Peyer's patch (tissue), 4 donors: ENCODE data around the gene ARHGEF40. TPM values are rescaled to one million over a fixed set of nuclear protein-coding genes. Genes with fewer than 3 reads are reported as not detected.

Source experiments
- DNase-seq, 3 donors: peaks; one replicate each; pipeline ENCODE4 v3.0.0-alpha.2; 2017 to 2019
- H3K27ac ChIP-seq, 4 donors: fragments of 200-600 bp; sonication (generic); one replicate each; pipeline ENCODE4 v1.5.1; 2016 to 2019
- H3K27me3 ChIP-seq, 2 donors: fragments of 200-600 bp; sonication (generic); one replicate each; pipeline ENCODE4 v1.5.1; 2019
- H3K36me3 ChIP-seq, 3 donors: fragments of 200-600 bp; sonication (generic); one replicate each; pipeline ENCODE4 v1.5.1; 2016 to 2019
- H3K4me1 ChIP-seq, 4 donors: fragments of 200-600 bp; sonication (generic); one replicate each; pipeline ENCODE4 v1.5.1; 2016 to 2019
- H3K4me3 ChIP-seq, 4 donors: fragments of 200-600 bp; sonication (generic); 1 replicate in 3 of 4; 2 replicates in 1 of 4; pipeline ENCODE4 v1.5.1; 2016 to 2019; ENCODE audit warnings: mild to moderate bottlenecking in 1 of 4
- H3K9me3 ChIP-seq, 4 donors: fragments of 200-600 bp; sonication (generic); one replicate each; pipeline ENCODE4 v1.5.1; 2016 to 2019; ENCODE audit warnings: mild to moderate bottlenecking in 1 of 4
- POLR2A ChIP-seq, 2 donors: fragments of 450-650 bp; IDR thresholded peaks; one replicate each; pipeline ENCODE4 v1.5.1; 2017; ENCODE audit warnings: antibody characterized with exemption in 2 of 2, mild to moderate bottlenecking in 2 of 2, moderate library complexity in 2 of 2
- total RNA-seq, 4 donors: library from RNA; depleted of rRNA; stranded (reverse); fragments of >200 nt; gene quantifications; one replicate each; pipeline ENCODE4 v1.1.0, GENCODE V29; 2016
- TF ChIP-seq, protein P1 (sequence below), 6 experiments: fragments of 450-650 bp in 4 of 6; fragments of 200-600 bp in 2 of 6; sonication (generic) in 1 of 6; IDR thresholded peaks; one replicate each; pipeline ENCODE4 v1.5.1; 2017 to 2019; ENCODE audit warnings: antibody characterized with exemption in 6 of 6, mild to moderate bottlenecking in 3 of 6, moderate library complexity in 1 of 6

Gene ARHGEF40
- total RNA-seq, 4 donors from 2014 or later = 19.8 to 57.8 (median 34.6) TPM

DNA sequence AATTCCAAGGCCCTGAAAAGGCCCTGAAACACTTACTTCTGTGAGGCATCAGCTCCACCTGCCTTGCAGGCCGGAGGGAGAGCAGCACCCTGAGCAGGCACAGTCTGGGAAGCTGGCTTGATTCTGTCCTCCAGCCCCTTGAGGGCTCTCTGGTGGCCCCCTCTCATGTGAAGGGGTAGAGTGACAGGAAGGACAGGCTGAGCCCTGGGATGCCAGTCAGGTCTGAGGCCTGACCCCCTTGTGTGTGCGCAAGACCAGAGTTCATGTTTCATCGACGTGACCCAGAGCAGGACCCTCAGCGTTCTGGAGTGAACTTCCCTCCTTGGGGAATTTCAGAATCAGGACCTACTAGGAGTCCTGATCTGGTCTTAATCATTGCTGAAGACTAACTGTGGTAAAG is 11.2 kb upstream of the ARHGEF40 start:
- no peak for DNase-seq
- Histone ChIP-seq H3K27me3 (no peaks in the 10 kb centered on the region), H3K36me3 (no peaks in the 10 kb centered on the region), H3K4me1 (peaks cover 0 to 4% (median 0%) of the 10 kb centered on the region in 4 donors), H3K27ac (no peak overlapping the region), H3K4me3 (no peak overlapping the region), H3K9me3 (no peaks in the 10 kb centered on the region)
- TF ChIP-seq, protein P1, sequence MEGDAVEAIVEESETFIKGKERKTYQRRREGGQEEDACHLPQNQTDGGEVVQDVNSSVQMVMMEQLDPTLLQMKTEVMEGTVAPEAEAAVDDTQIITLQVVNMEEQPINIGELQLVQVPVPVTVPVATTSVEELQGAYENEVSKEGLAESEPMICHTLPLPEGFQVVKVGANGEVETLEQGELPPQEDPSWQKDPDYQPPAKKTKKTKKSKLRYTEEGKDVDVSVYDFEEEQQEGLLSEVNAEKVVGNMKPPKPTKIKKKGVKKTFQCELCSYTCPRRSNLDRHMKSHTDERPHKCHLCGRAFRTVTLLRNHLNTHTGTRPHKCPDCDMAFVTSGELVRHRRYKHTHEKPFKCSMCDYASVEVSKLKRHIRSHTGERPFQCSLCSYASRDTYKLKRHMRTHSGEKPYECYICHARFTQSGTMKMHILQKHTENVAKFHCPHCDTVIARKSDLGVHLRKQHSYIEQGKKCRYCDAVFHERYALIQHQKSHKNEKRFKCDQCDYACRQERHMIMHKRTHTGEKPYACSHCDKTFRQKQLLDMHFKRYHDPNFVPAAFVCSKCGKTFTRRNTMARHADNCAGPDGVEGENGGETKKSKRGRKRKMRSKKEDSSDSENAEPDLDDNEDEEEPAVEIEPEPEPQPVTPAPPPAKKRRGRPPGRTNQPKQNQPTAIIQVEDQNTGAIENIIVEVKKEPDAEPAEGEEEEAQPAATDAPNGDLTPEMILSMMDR (IDR thresholded peaks at IDR 0.05) = no peak

DNA sequence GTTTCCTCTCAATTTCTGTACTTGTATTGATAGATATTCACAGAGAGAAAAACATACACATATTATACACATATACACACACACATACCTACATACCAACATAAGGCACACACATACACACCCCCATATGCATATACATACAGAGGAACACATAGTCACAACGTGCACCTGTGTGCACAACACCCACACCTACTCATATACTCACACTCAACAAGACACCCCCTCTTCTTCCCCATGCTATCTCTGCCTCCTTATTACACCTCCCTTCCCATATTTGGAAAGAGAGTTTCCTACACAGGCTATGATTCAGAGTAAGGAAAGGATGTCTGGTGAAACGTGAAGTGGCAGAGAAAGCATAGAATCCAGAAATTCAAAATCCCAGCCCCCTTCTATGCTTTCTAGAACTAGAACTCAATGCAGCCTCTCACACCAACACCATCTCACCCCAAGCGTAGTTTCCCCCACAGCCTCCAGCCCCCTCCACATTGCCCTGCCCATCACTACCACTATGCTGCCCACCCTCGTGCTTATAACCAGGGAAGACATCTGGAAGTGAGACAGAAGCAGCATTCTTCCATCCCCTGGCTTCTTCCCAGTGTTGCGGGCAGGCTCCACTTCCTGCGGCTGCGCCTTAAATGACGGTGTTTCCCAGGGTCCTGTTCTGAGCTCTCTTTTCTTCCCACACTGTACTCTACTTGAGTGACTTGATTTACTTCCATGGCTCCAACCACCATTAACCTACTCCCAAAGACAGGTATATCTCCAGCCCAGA is 10.1 kb upstream of the ARHGEF40 start:
- Histone ChIP-seq H3K4me1 (peaks cover 0 to 4% (median 0%) of the 10 kb centered on the region in 4 donors), H3K36me3 (no peaks in the 10 kb centered on the region), H3K27ac (peak overlapping the region in 1 of 4 donors; percentile 3), H3K27me3 (no peaks in the 10 kb centered on the region), H3K4me3 (no peak overlapping the region), H3K9me3 (no peaks in the 10 kb centered on the region)
- no peak for DNase-seq
- TF ChIP-seq POLR2A (IDR thresholded peaks at IDR 0.05) = no peak
- TF ChIP-seq, protein P1 (IDR thresholded peaks at IDR 0.05) = no peak

DNA sequence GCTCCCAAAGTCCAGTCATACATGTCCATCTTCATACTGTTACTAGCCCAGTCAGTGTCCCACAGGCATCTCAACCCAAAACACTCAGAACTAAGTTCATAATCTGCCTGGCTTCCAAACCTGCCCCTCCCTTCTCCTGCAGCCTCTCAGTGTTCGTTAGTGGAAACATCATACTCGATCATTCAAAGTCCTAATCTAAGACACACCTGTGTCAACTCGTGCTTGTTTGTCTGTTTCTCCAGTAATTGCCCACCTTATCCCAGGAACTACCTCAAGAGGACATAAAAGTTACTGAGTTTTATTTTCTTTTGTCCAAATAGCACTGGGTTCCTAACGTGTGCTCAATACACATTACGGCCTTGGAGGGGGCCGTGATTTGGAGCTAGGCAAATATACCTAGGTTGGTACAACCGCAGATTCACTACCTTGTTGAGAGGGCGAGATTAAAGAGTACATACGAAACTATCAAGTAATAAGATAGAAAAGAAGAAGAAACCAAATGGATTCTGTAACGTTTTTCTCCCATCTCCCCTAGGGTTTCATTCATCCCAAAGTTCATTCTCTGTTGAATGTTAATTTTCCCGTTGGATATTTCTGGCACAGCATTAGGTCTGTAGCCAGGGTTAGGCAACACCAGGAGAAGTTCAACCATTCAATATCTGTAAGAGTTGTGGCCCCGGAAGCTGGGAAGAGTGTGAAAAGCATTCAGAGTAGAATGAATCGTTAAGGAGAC is 9.3 kb upstream of the ARHGEF40 start:
- H3K27ac ChIP-seq = peak overlapping the region in 2 of 4 donors; percentile 3 to 9
- peaks cover 0 to 4% (median 0%) of the 10 kb centered on the region in 4 donors for H3K4me1 ChIP-seq
- H3K27me3 ChIP-seq = no peaks in the 10 kb centered on the region
- H3K9me3 ChIP-seq = no peaks in the 10 kb centered on the region
- no peak for TF ChIP-seq POLR2A (IDR thresholded peaks at IDR 0.05)
- TF ChIP-seq, protein P1 (IDR thresholded peaks at IDR 0.05) = no peak
- H3K36me3 ChIP-seq = no peaks in the 10 kb centered on the region
- no peak overlapping the region for H3K4me3 ChIP-seq
- DNase-seq = no peak

DNA sequence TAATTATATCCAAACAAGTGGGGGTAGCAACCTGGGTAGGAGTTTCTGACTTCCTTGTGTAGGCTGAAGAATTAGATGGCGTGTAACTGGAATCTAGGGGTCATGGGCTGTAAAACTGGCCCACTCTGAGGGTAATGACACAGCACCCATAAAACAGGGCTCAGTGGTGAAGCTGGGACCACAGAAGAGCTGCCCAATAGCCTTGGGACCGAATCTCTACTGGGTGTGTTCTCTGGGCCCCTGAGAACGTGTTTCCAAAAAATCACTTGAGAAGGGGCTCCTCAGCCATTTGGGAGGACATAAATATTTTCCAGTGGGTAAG is 8.8 kb upstream of the ARHGEF40 start:
- Histone ChIP-seq H3K4me1 (peaks cover 0 to 4% (median 0%) of the 10 kb centered on the region in 4 donors), H3K4me3 (no peak overlapping the region), H3K27me3 (no peaks in the 10 kb centered on the region), H3K36me3 (no peaks in the 10 kb centered on the region), H3K27ac (peak overlapping the region in 1 of 4 donors; percentile 9), H3K9me3 (no peaks in the 10 kb centered on the region)
- no peak for TF ChIP-seq POLR2A (IDR thresholded peaks at IDR 0.05)
- TF ChIP-seq, protein P1 (IDR thresholded peaks at IDR 0.05) = no peak
- DNase-seq = no peak

DNA sequence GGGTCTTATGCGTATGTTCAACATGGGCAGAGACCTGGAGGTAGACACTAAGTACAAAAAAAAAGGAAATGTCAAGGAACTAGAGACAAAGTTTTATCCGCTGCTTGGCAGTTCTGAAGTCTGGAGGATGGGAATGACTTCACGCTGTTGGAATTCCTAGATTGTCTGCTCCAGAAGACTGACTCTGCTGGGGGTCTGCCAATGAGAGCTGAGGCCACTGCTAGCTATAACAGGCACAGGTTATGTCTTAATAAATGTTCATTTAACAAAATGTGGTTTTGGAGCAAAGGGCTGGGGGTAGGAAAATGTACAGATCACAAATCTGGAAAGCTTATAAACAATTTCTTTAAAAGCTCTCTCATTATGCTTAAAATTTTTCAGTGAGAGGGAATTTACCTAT is 6.6 kb upstream of the ARHGEF40 start:
- Histone ChIP-seq H3K4me3 (no peak overlapping the region), H3K9me3 (no peaks in the 10 kb centered on the region), H3K27ac (no peak overlapping the region), H3K4me1 (peaks cover 0 to 4% (median under 1%) of the 10 kb centered on the region in 4 donors), H3K36me3 (no peaks in the 10 kb centered on the region), H3K27me3 (no peaks in the 10 kb centered on the region)
- DNase-seq = no peak
- no peak for TF ChIP-seq POLR2A (IDR thresholded peaks at IDR 0.05)
- TF ChIP-seq, protein P1 (IDR thresholded peaks at IDR 0.05) = no peak
